ENCODE measurements around the gene MTHFD2L.

GRCh38 chr4:74258963-74259362, 101.0 kb downstream of the MTHFD2L start:
- TF ChIP-seq CBFB (CRISPR knock-in tag; IDR thresholded peaks at IDR 0.05; ENCODE audit: low read depth) (no peak), SP1 (CRISPR knock-in tag; conservative IDR thresholded peaks at IDR 0.05) (no peak), TP53 (CRISPR knock-in tag; IDR thresholded peaks at IDR 0.05) (no peak), CTCF (IDR thresholded peaks at IDR 0.05) (no peak)
- TF ChIP-seq, protein P1, sequence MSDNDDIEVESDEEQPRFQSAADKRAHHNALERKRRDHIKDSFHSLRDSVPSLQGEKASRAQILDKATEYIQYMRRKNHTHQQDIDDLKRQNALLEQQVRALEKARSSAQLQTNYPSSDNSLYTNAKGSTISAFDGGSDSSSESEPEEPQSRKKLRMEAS (CRISPR knock-in tag; IDR thresholded peaks at IDR 0.05), result no peak
